ENCODE measurements around the gene RASA4B. TPM values are rescaled to one million over a fixed set of nuclear protein-coding genes. Genes with fewer than 3 reads are reported as not detected.
"Not testable (repeated sequence)": the region's sequence is repeated elsewhere in the genome, so short reads cannot be mapped to it uniquely, and the experiment has no call there.

Gene RASA4B
- polyA plus RNA-seq, 2 donors: 4.6 to 4.9 TPM

DNA sequence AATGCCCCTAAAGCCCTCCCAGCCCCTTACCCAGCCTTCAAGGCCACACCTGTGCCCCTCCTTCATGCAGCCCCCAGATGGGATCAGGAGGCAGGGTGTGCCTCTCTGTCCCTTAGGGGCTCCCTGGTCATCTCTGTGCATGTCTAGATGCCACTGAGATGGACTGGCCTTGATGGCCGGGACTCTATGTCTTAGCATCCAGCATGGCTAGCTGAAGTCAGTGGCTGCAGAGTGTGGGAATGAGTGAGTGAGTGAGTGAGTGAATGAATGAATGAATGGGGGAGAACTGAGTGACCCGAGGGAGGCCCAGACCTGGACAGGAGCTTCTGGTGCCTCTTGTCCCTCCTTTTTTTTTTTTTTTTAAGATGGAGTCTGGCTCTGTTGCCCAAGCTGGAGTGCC, 14.6 kb upstream of the RASA4B start:
- not testable (repeated sequence) for H3K27ac ChIP-seq (ENCODE audit: low read depth in 2 of 2, low read length in 1 of 2); H3K27me3 ChIP-seq (ENCODE audit: control insufficient read depth in 1 of 2, insufficient read depth in 2 of 2, low read length in 2 of 2); H3K4me1 ChIP-seq (ENCODE audit: control insufficient read depth in 2 of 2, insufficient read depth in 2 of 2, low read length in 1 of 2); H3K9me3 ChIP-seq (ENCODE audit: control insufficient read depth in 2 of 2, insufficient read depth in 1 of 2, low read depth in 1 of 2, low read length in 1 of 2); H3K36me3 ChIP-seq (ENCODE audit: control insufficient read depth in 2 of 2, insufficient read depth in 2 of 2, low read length in 1 of 2); H3K4me3 ChIP-seq (ENCODE audit: low read depth in 1 of 2, low read length in 2 of 2)
- 87 to 94% methylated on average over 2 of the region's 2 CpGs for WGBS, 2 donors

DNA sequence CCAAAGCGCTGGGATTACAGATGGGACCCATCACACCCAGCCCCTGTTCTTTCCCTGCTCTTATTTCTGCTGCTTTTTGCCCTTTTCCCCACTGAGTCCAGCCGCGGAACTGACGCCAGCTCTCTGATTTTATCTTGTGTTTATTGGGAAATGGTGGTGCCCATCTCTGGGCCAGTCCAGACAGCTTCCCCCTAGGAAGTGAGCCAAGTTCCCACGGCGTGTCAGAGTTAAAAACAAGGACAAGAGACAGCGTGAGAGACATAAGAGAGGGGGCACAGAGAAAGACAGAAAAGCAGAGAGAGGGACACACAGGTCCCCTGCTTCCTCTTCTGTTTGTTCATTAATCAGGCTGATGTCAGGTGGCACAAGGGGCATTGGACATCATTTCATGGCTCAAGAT, 14.0 kb upstream of the RASA4B start:
- not testable (repeated sequence) for H3K4me3 ChIP-seq (ENCODE audit: low read depth in 1 of 2, low read length in 2 of 2); H3K27ac ChIP-seq (ENCODE audit: low read depth in 2 of 2, low read length in 1 of 2); H3K4me1 ChIP-seq (ENCODE audit: control insufficient read depth in 2 of 2, insufficient read depth in 2 of 2, low read length in 1 of 2); H3K9me3 ChIP-seq (ENCODE audit: control insufficient read depth in 2 of 2, insufficient read depth in 1 of 2, low read depth in 1 of 2, low read length in 1 of 2); H3K36me3 ChIP-seq (ENCODE audit: control insufficient read depth in 2 of 2, insufficient read depth in 2 of 2, low read length in 1 of 2); H3K27me3 ChIP-seq (ENCODE audit: control insufficient read depth in 1 of 2, insufficient read depth in 2 of 2, low read length in 2 of 2)
- no CpG with 5 or more reads among the region's 7 CpGs for WGBS, 2 donors

DNA sequence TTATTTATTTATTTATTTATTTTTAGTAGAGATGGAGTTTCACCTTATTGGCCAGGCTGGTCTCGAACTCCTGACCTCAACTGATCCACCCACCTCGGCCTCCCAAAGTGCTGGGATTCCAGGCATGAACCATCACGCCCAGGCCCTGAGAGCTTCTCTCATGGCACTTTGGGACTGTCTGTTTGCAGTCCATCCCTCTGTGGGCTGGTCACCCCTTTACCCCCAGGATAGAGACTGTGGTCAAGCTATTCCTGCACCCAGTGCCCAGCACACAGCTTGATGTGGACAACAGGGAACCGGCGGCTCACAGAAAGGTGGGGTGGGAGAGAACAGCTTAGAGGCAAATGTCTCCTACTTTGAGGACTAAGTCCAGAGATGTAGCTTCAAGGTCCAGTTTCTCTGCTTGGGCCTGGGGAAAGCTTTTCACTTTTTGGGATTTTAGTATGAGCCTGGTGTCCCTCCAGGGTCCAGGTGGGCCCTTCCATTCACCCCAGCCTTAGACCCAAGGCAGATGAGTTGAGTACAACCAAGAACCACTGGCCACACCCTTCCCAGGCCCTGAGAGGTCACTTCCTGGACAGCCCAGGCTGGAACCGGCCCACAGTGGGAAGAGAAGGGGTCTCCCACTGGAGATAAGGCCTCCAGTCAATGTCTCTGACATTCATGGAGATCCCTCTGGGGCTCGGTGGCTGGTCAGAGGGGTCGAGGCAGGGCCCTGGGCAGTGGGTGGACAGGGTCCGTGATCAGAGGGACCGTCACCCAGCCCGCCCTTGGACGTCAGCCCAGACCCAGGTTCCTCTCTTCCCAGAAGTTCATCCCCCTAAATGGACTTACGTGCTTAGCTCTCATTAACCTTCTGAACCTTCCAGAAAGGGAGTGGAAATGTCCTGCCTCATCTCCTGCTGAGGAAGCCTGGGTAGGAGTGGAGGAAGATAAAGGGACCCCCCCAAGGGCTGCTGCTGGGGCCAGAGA, 10.5 kb upstream of the RASA4B start:
- not testable (repeated sequence) for H3K4me1 ChIP-seq (ENCODE audit: control insufficient read depth in 2 of 2, insufficient read depth in 2 of 2, low read length in 1 of 2); H3K9me3 ChIP-seq (ENCODE audit: control insufficient read depth in 2 of 2, insufficient read depth in 1 of 2, low read depth in 1 of 2, low read length in 1 of 2); H3K27me3 ChIP-seq (ENCODE audit: control insufficient read depth in 1 of 2, insufficient read depth in 2 of 2, low read length in 2 of 2); H3K27ac ChIP-seq (ENCODE audit: low read depth in 2 of 2, low read length in 1 of 2); H3K36me3 ChIP-seq (ENCODE audit: control insufficient read depth in 2 of 2, insufficient read depth in 2 of 2, low read length in 1 of 2); H3K4me3 ChIP-seq (ENCODE audit: low read depth in 1 of 2, low read length in 2 of 2)
- 93 to 100% methylated on average over 3 to 4 of the region's 13 CpGs for WGBS, 2 donors

DNA sequence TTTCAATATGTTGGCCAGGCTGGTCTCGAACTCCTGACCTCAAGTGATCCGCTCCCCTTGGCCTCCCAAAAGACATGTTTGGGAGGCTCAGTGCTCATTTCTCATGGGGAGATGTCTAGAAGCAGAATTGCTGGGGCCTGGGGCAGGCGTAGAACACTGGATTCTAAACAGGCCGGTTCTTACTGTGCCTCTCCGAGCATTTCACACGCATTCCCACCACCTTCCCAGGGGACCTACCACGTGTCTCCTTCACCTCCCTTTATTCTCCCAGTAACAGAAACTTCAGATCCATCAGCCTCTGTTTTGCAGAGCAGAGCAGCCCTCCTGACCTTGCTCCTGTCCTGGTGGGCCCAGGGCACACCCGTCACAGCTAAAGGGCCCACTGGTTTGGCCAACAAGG, 9.6 kb upstream of the RASA4B start:
- not testable (repeated sequence) for H3K4me3 ChIP-seq (ENCODE audit: low read depth in 1 of 2, low read length in 2 of 2); H3K27me3 ChIP-seq (ENCODE audit: control insufficient read depth in 1 of 2, insufficient read depth in 2 of 2, low read length in 2 of 2); H3K4me1 ChIP-seq (ENCODE audit: control insufficient read depth in 2 of 2, insufficient read depth in 2 of 2, low read length in 1 of 2); H3K27ac ChIP-seq (ENCODE audit: low read depth in 2 of 2, low read length in 1 of 2); H3K9me3 ChIP-seq (ENCODE audit: control insufficient read depth in 2 of 2, insufficient read depth in 1 of 2, low read depth in 1 of 2, low read length in 1 of 2); H3K36me3 ChIP-seq (ENCODE audit: control insufficient read depth in 2 of 2, insufficient read depth in 2 of 2, low read length in 1 of 2)
- 77 to 86% methylated on average over 1 of the region's 8 CpGs for WGBS, 2 donors

DNA sequence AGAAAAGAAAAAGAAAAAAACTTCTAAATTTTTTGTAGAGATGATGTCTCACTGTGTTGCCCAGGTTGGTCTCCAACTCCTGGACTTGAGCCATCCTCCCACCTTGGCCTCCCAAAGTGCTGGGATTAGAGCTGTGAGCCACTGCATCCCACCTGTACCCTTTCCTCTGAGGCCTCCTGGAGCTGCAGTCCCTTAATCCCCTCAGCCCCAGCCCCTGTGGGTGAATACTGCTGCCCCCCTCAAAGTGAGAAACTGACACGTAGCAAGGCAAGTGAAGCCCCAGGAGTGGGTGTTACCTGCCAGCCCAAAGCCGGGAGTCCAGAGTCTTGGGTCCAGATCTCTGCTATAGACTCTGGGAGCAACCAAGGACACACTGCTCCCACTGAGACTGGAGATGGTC, 7.2 kb upstream of the RASA4B start:
- not testable (repeated sequence) for H3K36me3 ChIP-seq (ENCODE audit: control insufficient read depth in 2 of 2, insufficient read depth in 2 of 2, low read length in 1 of 2); H3K4me3 ChIP-seq (ENCODE audit: low read depth in 1 of 2, low read length in 2 of 2); H3K27ac ChIP-seq (ENCODE audit: low read depth in 2 of 2, low read length in 1 of 2); H3K9me3 ChIP-seq (ENCODE audit: control insufficient read depth in 2 of 2, insufficient read depth in 1 of 2, low read depth in 1 of 2, low read length in 1 of 2); H3K4me1 ChIP-seq (ENCODE audit: control insufficient read depth in 2 of 2, insufficient read depth in 2 of 2, low read length in 1 of 2); H3K27me3 ChIP-seq (ENCODE audit: control insufficient read depth in 1 of 2, insufficient read depth in 2 of 2, low read length in 2 of 2)
- WGBS, 2 donors: 53 to 62% methylated on average over 1 of the region's 2 CpGs

DNA sequence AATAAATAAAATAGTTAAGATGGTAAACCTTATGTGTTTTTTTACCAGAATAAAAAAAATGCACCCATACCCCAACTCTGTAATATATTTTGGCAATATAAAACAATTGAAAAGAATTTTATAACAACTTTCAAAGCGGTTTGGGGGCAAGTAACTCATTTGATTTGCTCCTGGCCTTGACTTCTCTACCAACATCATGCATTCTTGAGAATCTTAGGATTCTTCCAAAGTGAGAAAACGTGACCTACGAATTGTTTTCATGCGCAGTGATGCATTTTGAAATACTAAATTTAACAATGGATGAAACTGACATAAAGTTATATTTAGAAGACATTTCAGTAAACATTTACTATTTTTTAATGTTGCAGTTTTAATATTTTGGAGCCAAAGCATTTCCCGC, 3.2 kb upstream of the RASA4B start:
- not testable (repeated sequence) for H3K36me3 ChIP-seq (ENCODE audit: control insufficient read depth in 2 of 2, insufficient read depth in 2 of 2, low read length in 1 of 2); H3K27ac ChIP-seq (ENCODE audit: low read depth in 2 of 2, low read length in 1 of 2); H3K4me3 ChIP-seq (ENCODE audit: low read depth in 1 of 2, low read length in 2 of 2); H3K4me1 ChIP-seq (ENCODE audit: control insufficient read depth in 2 of 2, insufficient read depth in 2 of 2, low read length in 1 of 2); H3K9me3 ChIP-seq (ENCODE audit: control insufficient read depth in 2 of 2, insufficient read depth in 1 of 2, low read depth in 1 of 2, low read length in 1 of 2); H3K27me3 ChIP-seq (ENCODE audit: control insufficient read depth in 1 of 2, insufficient read depth in 2 of 2, low read length in 2 of 2)
- WGBS, 2 donors: 82% methylated on average over 4 of the region's 5 CpGs; no CpG with 5 or more reads in 1 of the 2 donors

DNA sequence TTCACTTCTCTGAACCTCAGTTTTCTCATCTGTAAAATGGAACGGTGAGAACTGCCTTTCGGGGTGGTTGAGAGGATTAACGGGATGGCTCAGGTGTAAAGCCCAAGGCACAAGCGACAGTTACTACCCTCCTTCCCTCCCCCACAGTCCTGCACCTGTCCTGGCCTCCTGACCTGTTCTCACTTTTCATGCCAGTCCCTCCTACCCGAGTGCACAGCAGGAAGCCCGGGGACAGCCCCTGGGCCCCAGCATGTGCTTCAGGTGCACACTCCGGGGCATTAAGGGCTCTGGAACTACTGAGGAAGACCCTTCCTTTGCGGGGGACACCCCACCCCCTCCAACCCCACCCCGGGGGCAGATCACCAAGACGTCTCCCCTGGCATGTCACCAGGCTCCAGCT, 626 bp downstream of the RASA4B start:
- H3K4me3 ChIP-seq (ENCODE audit: low read depth in 1 of 2, low read length in 2 of 2); H3K9me3 ChIP-seq (ENCODE audit: control insufficient read depth in 2 of 2, insufficient read depth in 1 of 2, low read depth in 1 of 2, low read length in 1 of 2); H3K27me3 ChIP-seq (ENCODE audit: control insufficient read depth in 1 of 2, insufficient read depth in 2 of 2, low read length in 2 of 2); H3K36me3 ChIP-seq (ENCODE audit: control insufficient read depth in 2 of 2, insufficient read depth in 2 of 2, low read length in 1 of 2); H3K4me1 ChIP-seq (ENCODE audit: control insufficient read depth in 2 of 2, insufficient read depth in 2 of 2, low read length in 1 of 2); H3K27ac ChIP-seq (ENCODE audit: low read depth in 2 of 2, low read length in 1 of 2): not testable (repeated sequence)
- WGBS, 2 donors: no CpG with 5 or more reads among the region's 10 CpGs

DNA sequence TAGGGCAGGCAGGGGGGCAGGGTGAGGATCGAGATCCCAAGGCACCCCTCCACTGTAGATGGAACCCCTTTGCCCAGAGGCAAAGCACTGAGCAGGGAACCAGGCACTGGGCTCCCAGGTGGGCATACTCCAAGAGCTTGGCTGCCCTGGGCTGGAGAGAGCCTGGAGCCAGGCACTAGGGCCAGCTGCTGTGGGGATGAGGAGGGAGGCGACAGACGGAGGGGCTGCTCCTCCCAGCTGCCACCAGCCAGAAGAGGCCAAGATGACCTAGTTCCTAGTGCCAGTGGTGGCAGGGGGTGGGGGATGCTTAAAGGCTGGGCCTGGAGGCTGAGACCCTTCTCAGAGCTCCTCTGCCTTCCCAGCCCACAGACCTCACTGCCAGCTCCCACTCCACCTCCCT, 1.7 kb downstream of the RASA4B start:
- H3K36me3 ChIP-seq (ENCODE audit: control insufficient read depth in 2 of 2, insufficient read depth in 2 of 2, low read length in 1 of 2); H3K4me1 ChIP-seq (ENCODE audit: control insufficient read depth in 2 of 2, insufficient read depth in 2 of 2, low read length in 1 of 2); H3K9me3 ChIP-seq (ENCODE audit: control insufficient read depth in 2 of 2, insufficient read depth in 1 of 2, low read depth in 1 of 2, low read length in 1 of 2); H3K4me3 ChIP-seq (ENCODE audit: low read depth in 1 of 2, low read length in 2 of 2); H3K27ac ChIP-seq (ENCODE audit: low read depth in 2 of 2, low read length in 1 of 2); H3K27me3 ChIP-seq (ENCODE audit: control insufficient read depth in 1 of 2, insufficient read depth in 2 of 2, low read length in 2 of 2): not testable (repeated sequence)
- no CpG with 5 or more reads among the region's 3 CpGs for WGBS, 2 donors

DNA sequence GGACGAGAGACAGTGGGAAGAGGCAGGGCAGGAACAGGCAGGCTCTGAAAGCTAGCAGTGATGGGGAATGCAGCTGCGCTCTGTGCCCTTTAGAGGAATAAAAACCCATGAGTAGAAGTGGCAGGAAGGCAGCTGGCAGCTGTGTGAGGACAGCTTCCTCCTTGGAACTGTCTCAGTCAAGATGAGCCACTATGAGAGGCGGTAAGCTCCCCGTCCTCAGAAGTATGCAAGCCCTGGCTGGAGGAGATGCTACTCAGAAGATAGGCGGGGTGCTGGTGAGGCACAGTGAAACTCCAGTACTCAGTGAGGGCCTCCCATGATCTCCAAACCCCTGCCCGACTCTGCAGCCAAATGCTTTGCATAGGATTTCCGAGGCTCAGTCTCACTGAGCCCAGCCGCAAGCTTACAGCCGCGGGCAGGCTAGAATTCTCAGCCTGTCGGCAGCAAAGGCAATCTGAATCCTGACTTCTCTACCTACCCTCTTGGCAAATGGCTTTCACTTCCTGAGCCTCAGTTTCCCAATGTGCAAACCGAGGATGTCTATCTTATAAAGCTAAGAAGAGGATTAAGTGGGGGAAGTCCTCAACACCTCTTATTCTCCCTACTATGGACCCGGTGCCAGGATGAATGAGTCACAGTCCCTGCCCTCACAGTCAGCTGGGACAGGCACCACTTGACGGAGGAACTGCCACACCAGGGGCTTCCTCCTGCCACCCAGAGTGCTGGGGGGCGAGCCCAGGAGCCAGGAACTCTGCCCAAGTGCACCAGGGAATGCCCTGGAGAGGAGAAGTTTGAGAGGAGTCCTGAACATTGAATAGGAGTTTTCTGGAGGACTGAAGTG, 2.5 kb downstream of the RASA4B start:
- H3K36me3 ChIP-seq (ENCODE audit: control insufficient read depth in 2 of 2, insufficient read depth in 2 of 2, low read length in 1 of 2); H3K9me3 ChIP-seq (ENCODE audit: control insufficient read depth in 2 of 2, insufficient read depth in 1 of 2, low read depth in 1 of 2, low read length in 1 of 2); H3K4me3 ChIP-seq (ENCODE audit: low read depth in 1 of 2, low read length in 2 of 2); H3K27me3 ChIP-seq (ENCODE audit: control insufficient read depth in 1 of 2, insufficient read depth in 2 of 2, low read length in 2 of 2); H3K27ac ChIP-seq (ENCODE audit: low read depth in 2 of 2, low read length in 1 of 2); H3K4me1 ChIP-seq (ENCODE audit: control insufficient read depth in 2 of 2, insufficient read depth in 2 of 2, low read length in 1 of 2): not testable (repeated sequence)
- 38% methylated on average over 2 of the region's 15 CpGs; no CpG with 5 or more reads in 1 of the 2 donors for WGBS, 2 donors

Data from esophagus (tissue), 2 donors.